ENCODE results near the gene CUX1. TPM values are rescaled to one million over a fixed set of nuclear protein-coding genes. Genes with fewer than 3 reads are reported as not detected.
A peak's percentile ranks its signal among the peaks of the same experiment; 100 is the strongest.

CUX1 gene
- total and polyA plus RNA-seq, 2 of the 13 experiments (the other 11 are each of a cell fraction or from before 2014, with no cell fraction given) = 13.7 to 14.9 TPM

DNA sequence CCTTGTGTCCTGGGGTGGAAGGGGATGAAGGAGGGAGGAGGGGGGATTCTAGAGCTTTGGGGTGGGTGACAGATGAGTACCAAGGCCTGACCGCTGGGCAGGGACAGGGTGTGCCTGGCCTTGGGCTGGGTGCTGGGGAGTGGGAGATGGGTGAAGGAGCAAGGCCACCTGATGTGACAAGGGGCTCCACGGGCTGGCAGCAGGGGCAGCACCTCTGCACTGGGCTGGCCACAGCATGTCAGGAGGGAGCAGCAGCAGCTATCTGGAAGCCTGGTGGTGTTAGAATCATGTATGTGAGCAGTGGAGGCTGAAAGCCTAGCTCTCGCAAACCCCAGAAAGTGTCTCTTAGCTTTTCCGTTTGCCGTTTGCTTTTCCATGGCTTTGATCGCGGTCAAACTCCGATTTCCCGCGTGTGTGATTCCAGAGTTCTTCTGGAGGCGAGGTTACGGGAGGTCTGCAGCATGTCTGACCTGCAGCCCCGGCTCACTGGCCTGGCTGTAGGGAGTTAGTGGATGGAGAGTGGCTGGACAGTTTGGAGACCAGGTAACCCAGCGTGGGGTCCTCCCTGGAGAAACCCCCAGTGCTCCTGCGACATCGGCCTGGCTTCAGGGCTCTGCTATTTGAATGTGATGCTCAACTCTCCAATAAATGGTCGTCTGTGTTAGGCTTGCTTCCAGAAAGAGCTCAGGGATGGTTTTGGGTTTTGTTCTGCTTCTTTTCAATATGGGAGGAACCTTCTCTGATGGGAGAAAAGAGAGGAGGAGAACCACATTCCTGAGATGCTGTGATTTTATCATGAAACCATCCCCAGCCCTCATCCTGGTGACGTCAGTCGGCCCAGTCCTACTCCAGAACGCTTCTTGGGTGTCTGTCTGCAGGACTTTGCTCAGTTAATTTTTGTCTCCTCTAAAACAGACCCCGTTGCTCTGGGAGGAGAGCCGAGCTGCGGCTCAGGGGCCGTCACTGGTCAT is 105.5 kb downstream of the CUX1 start:
- Histone ChIP-seq H3K36me3 (replicated peaks in 1 of 2; ENCODE audit: control insufficient read depth in 1 of 2, insufficient read depth in 2 of 2, low read length in 2 of 2) (peaks cover 3 to 26% of the 10 kb centered on the region in 2 experiments; a peak in 3 of 5 replicates), H3K9ac (ENCODE audit: insufficient read depth, low read depth, low read length) (no peak overlapping the region), H3K4me3 (replicated peaks in 1 of 3; ENCODE audit: insufficient read depth in 1 of 3, low read depth in 2 of 3, low read length in 3 of 3) (no peak overlapping the region), H3K27ac (ENCODE audit: extremely low read length, insufficient read depth, low read length) (no peak overlapping the region), H3K27me3 (ENCODE audit: control insufficient read depth in 1 of 2, insufficient read depth in 2 of 2, low read length in 2 of 2) (no peaks in the 10 kb centered on the region), H3K4me1 (ENCODE audit: insufficient read depth, low read length) (no peaks in the 10 kb centered on the region), H4K20me1 (ENCODE audit: insufficient read depth, low read length) (no peaks in the 10 kb centered on the region), H3K4me2 (ENCODE audit: low read depth, low read length) (no peak overlapping the region), H3K9me3 (ENCODE audit: low read length) (no peaks in the 10 kb centered on the region), H2AFZ (ENCODE audit: low read length) (no peak overlapping the region), H3K79me2 (ENCODE audit: insufficient read depth, low read length) (peaks cover 15% of the 10 kb centered on the region)
- no peak for TF ChIP-seq NR1H2 (CRISPR knock-in tag; IDR thresholded peaks at IDR 0.05; ENCODE audit: borderline replicate concordance, low read depth)
- TF ChIP-seq, protein P1, sequence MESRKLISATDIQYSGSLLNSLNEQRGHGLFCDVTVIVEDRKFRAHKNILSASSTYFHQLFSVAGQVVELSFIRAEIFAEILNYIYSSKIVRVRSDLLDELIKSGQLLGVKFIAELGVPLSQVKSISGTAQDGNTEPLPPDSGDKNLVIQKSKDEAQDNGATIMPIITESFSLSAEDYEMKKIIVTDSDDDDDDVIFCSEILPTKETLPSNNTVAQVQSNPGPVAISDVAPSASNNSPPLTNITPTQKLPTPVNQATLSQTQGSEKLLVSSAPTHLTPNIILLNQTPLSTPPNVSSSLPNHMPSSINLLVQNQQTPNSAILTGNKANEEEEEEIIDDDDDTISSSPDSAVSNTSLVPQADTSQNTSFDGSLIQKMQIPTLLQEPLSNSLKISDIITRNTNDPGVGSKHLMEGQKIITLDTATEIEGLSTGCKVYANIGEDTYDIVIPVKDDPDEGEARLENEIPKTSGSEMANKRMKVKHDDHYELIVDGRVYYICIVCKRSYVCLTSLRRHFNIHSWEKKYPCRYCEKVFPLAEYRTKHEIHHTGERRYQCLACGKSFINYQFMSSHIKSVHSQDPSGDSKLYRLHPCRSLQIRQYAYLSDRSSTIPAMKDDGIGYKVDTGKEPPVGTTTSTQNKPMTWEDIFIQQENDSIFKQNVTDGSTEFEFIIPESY (CRISPR knock-in tag; IDR thresholded peaks at IDR 0.05) = peak; percentile 58
- in situ Hi-C loops (cut with HindIII; ENCODE audit: extremely low pct_ligation_motif_present, low pct_unique_long_range_greater_than_20kb) = no loop called here
- CTCF ChIA-PET (ENCODE audit: low intra/inter-chr PET ratio, low total read pairs) = no interaction called here
- DNase-seq (ENCODE audit: low spot score) = no peak
- WGBS (ENCODE audit: low lambda C conversion rate) = 94% methylated on average over 17 of the region's 24 CpGs
- no TSS peak for BruUV-seq (replicated peaks)
- FAIRE-seq = no peak
- no peak; the same call in 2 of the 3 replicates for ATAC-seq
- intact Hi-C loops (cut with micrococcal nuclease; ENCODE audit: unreplicated experiment) = no loop called here
- POLR2A ChIA-PET = no interaction called here

DNA sequence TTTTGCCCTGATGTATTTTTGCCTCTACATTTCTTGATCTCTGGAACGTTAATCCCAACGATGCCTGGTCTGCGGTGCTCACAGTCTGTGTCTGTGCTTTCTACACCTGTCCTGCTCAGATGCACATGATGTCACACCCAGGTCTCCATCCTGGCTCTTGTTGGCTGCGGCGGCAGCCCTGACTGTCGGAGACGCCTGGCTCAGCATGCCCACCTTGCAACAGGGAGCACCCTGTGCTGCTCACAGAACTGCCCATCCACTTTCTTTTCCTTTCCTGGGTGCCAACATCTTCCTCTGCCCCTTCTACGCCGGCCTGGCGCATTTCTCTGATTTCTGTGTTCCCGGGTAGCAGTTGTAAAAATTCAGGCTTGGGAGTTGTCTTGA is 106.2 kb downstream of the CUX1 start:
- no TSS peak for BruUV-seq (replicated peaks)
- no peaks in the 10 kb centered on the region for H3K27me3 ChIP-seq (ENCODE audit: control insufficient read depth in 1 of 2, insufficient read depth in 2 of 2, low read length in 2 of 2)
- DNase-seq (ENCODE audit: low spot score) (no peak), FAIRE-seq (no peak), ATAC-seq (no peak)
- no peak overlapping the region for H3K9ac ChIP-seq (ENCODE audit: insufficient read depth, low read depth, low read length)
- H3K4me1 ChIP-seq (ENCODE audit: insufficient read depth, low read length) = no peaks in the 10 kb centered on the region
- POLR2A ChIA-PET = no interaction called here
- no peaks in the 10 kb centered on the region for H3K9me3 ChIP-seq (ENCODE audit: low read length)
- H3K4me3 ChIP-seq (replicated peaks in 1 of 3; ENCODE audit: insufficient read depth in 1 of 3, low read depth in 2 of 3, low read length in 3 of 3) = no peak overlapping the region
- 97% methylated on average over 11 of the region's 11 CpGs for WGBS (ENCODE audit: low lambda C conversion rate)
- H3K79me2 ChIP-seq (ENCODE audit: insufficient read depth, low read length) = peaks cover 15% of the 10 kb centered on the region
- no peaks in the 10 kb centered on the region for H4K20me1 ChIP-seq (ENCODE audit: insufficient read depth, low read length)
- no peak overlapping the region for H2AFZ ChIP-seq (ENCODE audit: low read length)
- intact Hi-C loops (cut with micrococcal nuclease; ENCODE audit: unreplicated experiment) = no loop called here
- CTCF ChIA-PET (ENCODE audit: low intra/inter-chr PET ratio, low total read pairs) = no interaction called here
- H3K4me2 ChIP-seq (ENCODE audit: low read depth, low read length) = no peak overlapping the region
- in situ Hi-C loops (cut with HindIII; ENCODE audit: extremely low pct_ligation_motif_present, low pct_unique_long_range_greater_than_20kb) = no loop called here
- peaks cover 1 to 19% of the 10 kb centered on the region in 2 experiments; a peak in 3 of 5 replicates for H3K36me3 ChIP-seq (replicated peaks in 1 of 2; ENCODE audit: control insufficient read depth in 1 of 2, insufficient read depth in 2 of 2, low read length in 2 of 2)
- no peak overlapping the region for H3K27ac ChIP-seq (ENCODE audit: extremely low read length, insufficient read depth, low read length)
- TF ChIP-seq, protein P2, sequence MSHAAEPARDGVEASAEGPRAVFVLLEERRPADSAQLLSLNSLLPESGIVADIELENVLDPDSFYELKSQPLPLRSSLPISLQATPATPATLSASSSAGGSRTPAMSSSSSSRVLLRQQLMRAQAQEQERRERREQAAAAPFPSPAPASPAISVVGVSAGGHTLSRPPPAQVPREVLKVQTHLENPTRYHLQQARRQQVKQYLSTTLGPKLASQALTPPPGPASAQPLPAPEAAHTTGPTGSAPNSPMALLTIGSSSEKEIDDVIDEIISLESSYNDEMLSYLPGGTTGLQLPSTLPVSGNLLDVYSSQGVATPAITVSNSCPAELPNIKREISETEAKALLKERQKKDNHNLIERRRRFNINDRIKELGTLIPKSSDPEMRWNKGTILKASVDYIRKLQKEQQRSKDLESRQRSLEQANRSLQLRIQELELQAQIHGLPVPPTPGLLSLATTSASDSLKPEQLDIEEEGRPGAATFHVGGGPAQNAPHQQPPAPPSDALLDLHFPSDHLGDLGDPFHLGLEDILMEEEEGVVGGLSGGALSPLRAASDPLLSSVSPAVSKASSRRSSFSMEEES (CRISPR knock-in tag; IDR thresholded peaks at IDR 0.05) = no peak
- TF ChIP-seq, protein P3, sequence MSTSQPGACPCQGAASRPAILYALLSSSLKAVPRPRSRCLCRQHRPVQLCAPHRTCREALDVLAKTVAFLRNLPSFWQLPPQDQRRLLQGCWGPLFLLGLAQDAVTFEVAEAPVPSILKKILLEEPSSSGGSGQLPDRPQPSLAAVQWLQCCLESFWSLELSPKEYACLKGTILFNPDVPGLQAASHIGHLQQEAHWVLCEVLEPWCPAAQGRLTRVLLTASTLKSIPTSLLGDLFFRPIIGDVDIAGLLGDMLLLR (CRISPR knock-in tag; IDR thresholded peaks at IDR 0.05) = no peak
- no peak for TF ChIP-seq JDP2 (CRISPR knock-in tag; IDR thresholded peaks at IDR 0.05; ENCODE audit: borderline replicate concordance)
- TF ChIP-seq ZNF614 (CRISPR knock-in tag; IDR thresholded peaks at IDR 0.05; ENCODE audit: borderline replicate concordance) = no peak
- TF ChIP-seq ARNT2 (CRISPR knock-in tag; IDR thresholded peaks at IDR 0.05; ENCODE audit: low read depth) = no peak
- TF ChIP-seq TCF12 (IDR thresholded peaks at IDR 0.05) = no peak
- TF ChIP-seq TCF12 (CRISPR knock-in tag; IDR thresholded peaks at IDR 0.05) = no peak
- TF ChIP-seq NBN (conservative IDR thresholded peaks at IDR 0.05) = no peak
- no peak for TF ChIP-seq ZBTB38 (CRISPR knock-in tag; IDR thresholded peaks at IDR 0.05)
- TF ChIP-seq ZFP41 (CRISPR knock-in tag; IDR thresholded peaks at IDR 0.05; ENCODE audit: borderline replicate concordance) = no peak
- TF ChIP-seq TGIF2 (CRISPR knock-in tag; IDR thresholded peaks at IDR 0.05) = no peak
- TF ChIP-seq ZNF33A (CRISPR knock-in tag; IDR thresholded peaks at IDR 0.05; ENCODE audit: borderline replicate concordance) = no peak
